CD14-positive monocyte (primary cell): Measurements from ENCODE around the gene KCNH1. TPM values are rescaled to one million over a fixed set of nuclear protein-coding genes. Genes with fewer than 3 reads are reported as not detected.

Experiments
- DNase-seq, 3 donors: peaks; one replicate each; pipeline ENCODE4 v3.0.0-alpha.2; 2011 to 2022
- H2AFZ ChIP-seq: 2 replicates; pipeline ENCODE4 v1.6.0; 2012; ENCODE audit warnings: mild to moderate bottlenecking, low read depth, low read length, inconsistent platforms; ENCODE audit not compliant: insufficient read depth, poor library complexity, severe bottlenecking
- H3K27ac ChIP-seq, 2 donors: 1 replicate in 1 of 2; 2 replicates in 1 of 2; pipeline ENCODE4 v1.5.1; 2012 to 2013; ENCODE audit warnings: low read length in 2 of 2, control low read depth in 1 of 2, inconsistent platforms in 1 of 2, low read depth in 1 of 2, mild to moderate bottlenecking in 1 of 2
- H3K27me3 ChIP-seq, 2 donors: one replicate each; pipeline versions ENCODE4 v1.6.0 to v1.6.1; 2011 to 2013; ENCODE audit warnings: low read length in 2 of 2; ENCODE audit not compliant: control insufficient read depth in 2 of 2, insufficient read depth in 2 of 2
- H3K36me3 ChIP-seq, 2 donors: replicated peaks in 1 of 2; 1 replicate in 1 of 2; 2 replicates in 1 of 2; pipeline versions ENCODE4 v1.5.1 to v1.6.1; 2012 to 2013; ENCODE audit warnings: low read length in 2 of 2, control low read depth in 1 of 2, inconsistent platforms in 1 of 2, mild to moderate bottlenecking in 1 of 2; ENCODE audit not compliant: insufficient read depth in 2 of 2, control insufficient read depth in 1 of 2
- H3K4me1 ChIP-seq, 2 donors: 1 replicate in 1 of 2; 2 replicates in 1 of 2; pipeline versions ENCODE4 v1.5.1 to v1.6.1; 2012 to 2013; ENCODE audit warnings: low read length in 2 of 2, control low read depth in 1 of 2, inconsistent platforms in 1 of 2, mild to moderate bottlenecking in 1 of 2, moderate library complexity in 1 of 2; ENCODE audit not compliant: insufficient read depth in 2 of 2, control insufficient read depth in 1 of 2
- H3K4me2 ChIP-seq: replicated peaks from 2 replicates; pipeline ENCODE3; 2012; ENCODE audit warnings: low read length, moderate library complexity, mild to moderate bottlenecking; ENCODE audit not compliant: poor library complexity, severe bottlenecking; ENCODE audit errors: extremely low read depth
- H3K4me3 ChIP-seq, 3 experiments: fragments of 200-600 bp in 1 of 3; sonication (generic) in 1 of 3; replicated peaks in 1 of 3; 1 replicate in 2 of 3; 2 replicates in 1 of 3; pipeline ENCODE4 v1.5.1; 2011 to 2013; ENCODE audit warnings: low read length in 3 of 3, mild to moderate bottlenecking in 3 of 3, control low read depth in 2 of 3, low read depth in 2 of 3, inconsistent platforms in 1 of 3, moderate library complexity in 1 of 3
- H3K79me2 ChIP-seq: 2 replicates; pipeline ENCODE4 v1.6.0; 2012; ENCODE audit warnings: mild to moderate bottlenecking, control low read depth, inconsistent platforms, low read length, moderate library complexity; ENCODE audit not compliant: insufficient read depth
- H3K9ac ChIP-seq: 2 replicates; pipeline ENCODE4 v1.6.0; 2017; ENCODE audit warnings: low read length, mild to moderate bottlenecking; ENCODE audit not compliant: insufficient read depth, poor library complexity, severe bottlenecking
- H3K9me3 ChIP-seq, 2 donors: replicated peaks in 1 of 2; 1 replicate in 1 of 2; 2 replicates in 1 of 2; pipeline versions ENCODE4 v1.5.1 to v1.6.1; 2012 to 2013; ENCODE audit warnings: low read length in 2 of 2, control low read depth in 1 of 2; ENCODE audit not compliant: control insufficient read depth in 1 of 2, insufficient read depth in 1 of 2
- H4K20me1 ChIP-seq: 2 replicates; pipeline ENCODE4 v1.6.0; 2012; ENCODE audit warnings: mild to moderate bottlenecking, low read length, control low read depth, moderate library complexity; ENCODE audit not compliant: insufficient read depth
- H3K27ac Mint-ChIP-seq, 7 donors: one replicate each; pipeline ENCODE4 v1.8.0; 2020; ENCODE audit warnings: mild to moderate bottlenecking in 7 of 7, mixed read lengths in 7 of 7, moderate library complexity in 6 of 7, inconsistent platforms in 2 of 7
- H3K27me3 Mint-ChIP-seq, 3 donors: one replicate each; pipeline ENCODE4 v1.8.0; 2021 to 2022; ENCODE audit warnings: low read depth in 3 of 3, mild to moderate bottlenecking in 3 of 3, mixed read lengths in 3 of 3, moderate library complexity in 3 of 3, inconsistent platforms in 1 of 3
- H3K36me3 Mint-ChIP-seq, 2 donors: one replicate each; pipeline ENCODE4 v1.8.0; 2020; ENCODE audit warnings: mixed read lengths in 2 of 2, inconsistent platforms in 1 of 2, mild to moderate bottlenecking in 1 of 2
- H3K4me1 Mint-ChIP-seq: one replicate; pipeline ENCODE4 v1.8.0; 2020; ENCODE audit warnings: mild to moderate bottlenecking, mixed read lengths
- H3K4me3 Mint-ChIP-seq, 2 donors: one replicate each; pipeline ENCODE4 v1.8.0; 2020; ENCODE audit warnings: mild to moderate bottlenecking in 2 of 2, mixed read lengths in 2 of 2, moderate library complexity in 1 of 2
- H3K9me3 Mint-ChIP-seq, 7 donors: one replicate each; pipeline ENCODE4 v1.8.0; 2020 to 2022; ENCODE audit warnings: mixed read lengths in 7 of 7, mild to moderate bottlenecking in 6 of 7, moderate library complexity in 6 of 7, inconsistent platforms in 2 of 7
- CTCF ChIP-seq: fragments of 200-600 bp; IDR thresholded peaks from one replicate; pipeline ENCODE4 v1.8.0; 2022; ENCODE audit warnings: antibody characterized with exemption, mild to moderate bottlenecking
- WGBS: methylation state at CpG from one replicate; pipeline ENCODE4 v1.1.5; 2013; ENCODE audit warnings: missing lambda C conversion rate; ENCODE audit not compliant: insufficient coverage; 5-methylcytosine and 5-hydroxymethylcytosine counted together
- intact Hi-C, 2 donors: fragments of 100-400 bp; cut with micrococcal nuclease; formaldehyde crosslinking; loops; one replicate each; pipeline versions ENCODE4 v1.15.0 to v1.15.1; 2023
- polyA plus RNA-seq, 3 donors: library from polyadenylated mRNA; depleted of rRNA in 1 of 3; unstranded in 2 of 3; stranded (reverse) in 1 of 3; fragments of 300-500 nt in 2 of 3; fragments of >200 nt in 1 of 3; fragmentation: Illumina TruSeq in 2 of 3; gene quantifications; 1 replicate in 2 of 3; 2 replicates in 1 of 3; pipeline ENCODE4 v1.2.3, GENCODE V29; 2012 to 2021

The KCNH1 gene
- polyA plus RNA-seq, 3 donors: not detected

- no peak overlapping the region for H2AFZ ChIP-seq
- no peak overlapping the region for H3K4me2 ChIP-seq
- TF ChIP-seq CTCF: no peak
- no peaks in the 10 kb centered on the region for H3K27me3 Mint-ChIP-seq
- H3K36me3 ChIP-seq: no peaks in the 10 kb centered on the region
- no peaks in the 10 kb centered on the region for H3K9me3 Mint-ChIP-seq
- H3K4me1 ChIP-seq: peaks cover 3 to 8% of the 10 kb centered on the region in 2 donors
- H3K36me3 Mint-ChIP-seq: no peaks in the 10 kb centered on the region
- H3K9ac ChIP-seq: no peak overlapping the region
- H4K20me1 ChIP-seq: no peaks in the 10 kb centered on the region
- no peaks in the 10 kb centered on the region for H3K9me3 ChIP-seq
- 100% methylated on average over 1 of the region's 3 CpGs for WGBS
- no peak overlapping the region for H3K4me3 Mint-ChIP-seq
- H3K27ac ChIP-seq: no peak overlapping the region
- H3K79me2 ChIP-seq: no peaks in the 10 kb centered on the region
- DNase-seq: no peak
- H3K4me3 ChIP-seq: no peak overlapping the region
- H3K27ac Mint-ChIP-seq: no peak overlapping the region
- intact Hi-C loops: no loop called here
- peaks cover 19% of the 10 kb centered on the region for H3K4me1 Mint-ChIP-seq
- no peaks in the 10 kb centered on the region for H3K27me3 ChIP-seq
Observed at GRCh38 chr1:210689826-210690225, 444.1 kb downstream of the KCNH1 start.

GRCh38 chr1:210688512-210689234, 445.3 kb downstream of the KCNH1 start:
- Histone ChIP-seq H3K27me3 (no peaks in the 10 kb centered on the region), H3K36me3 (no peaks in the 10 kb centered on the region), H3K9me3 (no peaks in the 10 kb centered on the region), H4K20me1 (no peaks in the 10 kb centered on the region), H3K4me2 (no peak overlapping the region), H3K9ac (no peak overlapping the region), H3K27ac (no peak overlapping the region), H3K4me1 (peaks cover 3 to 8% of the 10 kb centered on the region in 2 donors), H3K79me2 (no peaks in the 10 kb centered on the region), H2AFZ (no peak overlapping the region), H3K4me3 (no peak overlapping the region)
- Mint-ChIP-seq H3K27me3 (no peaks in the 10 kb centered on the region), H3K4me3 (no peak overlapping the region), H3K9me3 (no peaks in the 10 kb centered on the region), H3K27ac (no peak overlapping the region), H3K4me1 (peaks cover 19% of the 10 kb centered on the region), H3K36me3 (no peaks in the 10 kb centered on the region)
- DNase-seq: no peak
- no peak for TF ChIP-seq CTCF
- WGBS: 100% methylated on average over 1 of the region's 1 CpG
- intact Hi-C loops: no loop called here
